Liver (tissue), 9 donors: Measurements from ENCODE around the gene CXorf38. TPM values are rescaled to one million over a fixed set of nuclear protein-coding genes. Genes with fewer than 3 reads are reported as not detected.

ENCODE experiments used
- DNase-seq: peaks from one replicate; pipeline ENCODE4 v3.0.0-alpha.2; 2017; ENCODE audit warnings: low spot score
- H3K27ac ChIP-seq, 2 donors: one replicate each; pipeline ENCODE4 v1.7.0; 2013; ENCODE audit warnings: inconsistent platforms in 2 of 2, low read length in 2 of 2, control low read depth in 1 of 2, low read depth in 1 of 2, mild to moderate bottlenecking in 1 of 2
- H3K27me3 ChIP-seq, 4 donors: one replicate each; pipeline versions ENCODE4 v1.6.1 to v1.7.0; 2013; ENCODE audit warnings: low read length in 3 of 4, inconsistent platforms in 1 of 4, mild to moderate bottlenecking in 1 of 4, moderate library complexity in 1 of 4; ENCODE audit not compliant: control insufficient read depth in 4 of 4, insufficient read depth in 4 of 4
- H3K36me3 ChIP-seq, 4 donors: one replicate each; pipeline versions ENCODE4 v1.6.1 to v1.7.0; 2013; ENCODE audit warnings: low read length in 3 of 4, mild to moderate bottlenecking in 3 of 4, low read depth in 1 of 4, moderate library complexity in 1 of 4; ENCODE audit not compliant: control insufficient read depth in 4 of 4, insufficient read depth in 3 of 4
- H3K4me1 ChIP-seq, 4 donors: one replicate each; pipeline versions ENCODE4 v1.6.1 to v1.7.0; 2013; ENCODE audit warnings: low read length in 3 of 4, mild to moderate bottlenecking in 3 of 4, moderate library complexity in 1 of 4; ENCODE audit not compliant: control insufficient read depth in 4 of 4, insufficient read depth in 4 of 4
- H3K4me3 ChIP-seq, 3 donors: one replicate each; pipeline versions ENCODE4 v1.6.1 to v1.7.0; 2013; ENCODE audit warnings: low read length in 3 of 3, control low read depth in 1 of 3, low read depth in 1 of 3, mild to moderate bottlenecking in 1 of 3
- H3K9ac ChIP-seq, 2 donors: one replicate each; pipeline ENCODE4 v1.7.0; 2013; ENCODE audit warnings: low read length in 2 of 2, mild to moderate bottlenecking in 2 of 2, moderate library complexity in 2 of 2, control low read depth in 1 of 2, low read depth in 1 of 2
- H3K9me3 ChIP-seq, 4 donors: one replicate each; pipeline versions ENCODE4 v1.6.1 to v1.7.0; 2013; ENCODE audit warnings: low read length in 3 of 4; ENCODE audit not compliant: control insufficient read depth in 4 of 4
- ATF3 ChIP-seq: IDR thresholded peaks from 2 replicates; pipeline ENCODE4 v1.6.1; 2016; ENCODE audit warnings: antibody characterized with exemption
- CTCF ChIP-seq: fragments of 150-350 bp; IDR thresholded peaks from 2 replicates; pipeline ENCODE4 v1.5.1; 2017; ENCODE audit warnings: improper control_type of control experiment, low read depth, low read length; ENCODE audit not compliant: missing input control
- FOXA1 ChIP-seq: IDR thresholded peaks from 2 replicates; pipeline ENCODE4 v1.6.1; 2016; ENCODE audit warnings: antibody characterized with exemption
- HNF4A ChIP-seq, 2 donors: conservative IDR thresholded peaks; 2 replicates each; pipeline ENCODE4 v1.6.1; 2016; ENCODE audit warnings: antibody characterized with exemption in 2 of 2, mild to moderate bottlenecking in 2 of 2
- JUND ChIP-seq, 2 donors: IDR thresholded peaks; 2 replicates each; pipeline ENCODE4 v1.6.1; 2016; ENCODE audit warnings: antibody characterized with exemption in 2 of 2
- MAX ChIP-seq: IDR thresholded peaks from 2 replicates; pipeline ENCODE4 v1.6.1; 2016; ENCODE audit warnings: antibody characterized with exemption
- NR2F2 ChIP-seq: IDR thresholded peaks from 2 replicates; pipeline ENCODE4 v1.6.1; 2016; ENCODE audit warnings: antibody characterized with exemption
- RAD21 ChIP-seq, 2 donors: IDR thresholded peaks; 2 replicates each; pipeline ENCODE4 v1.6.1; 2016; ENCODE audit warnings: antibody characterized with exemption in 2 of 2, mild to moderate bottlenecking in 2 of 2
- REST ChIP-seq: IDR thresholded peaks from 2 replicates; pipeline ENCODE4 v1.6.1; 2016; ENCODE audit warnings: antibody characterized with exemption, mild to moderate bottlenecking
- RXRA ChIP-seq, 2 donors: IDR thresholded peaks; 2 replicates each; pipeline ENCODE4 v1.6.1; 2017 to 2018; ENCODE audit warnings: antibody characterized with exemption in 2 of 2, mild to moderate bottlenecking in 1 of 2
- SP1 ChIP-seq: IDR thresholded peaks from 2 replicates; pipeline ENCODE4 v1.6.1; 2018; ENCODE audit warnings: antibody characterized with exemption, mild to moderate bottlenecking
- TAF1 ChIP-seq: conservative IDR thresholded peaks from 2 replicates; pipeline ENCODE4 v1.6.1; 2016; ENCODE audit warnings: antibody characterized with exemption, mild to moderate bottlenecking
- WGBS: extraction: QIAGEN DNeasy Blood & Tissue Kit; methylation state at CpG from one replicate; pipeline ENCODE4 v1.1.7; 2013; 5-methylcytosine and 5-hydroxymethylcytosine counted together
- polyA plus RNA-seq, 2 donors: library from polyadenylated mRNA; stranded (reverse) in 1 of 2; unstranded in 1 of 2; fragments of 200-250 nt in 1 of 2; fragments of >200 nt in 1 of 2; fragmentation: Nextera tagmentation in 1 of 2; extraction: Ambion mirVana in 1 of 2; gene quantifications; one replicate each; pipeline versions ENCODE4 v1.2.1 to v1.2.3, GENCODE V29; 2013 to 2015
- total RNA-seq, 2 donors: library from RNA; depleted of rRNA; stranded (reverse); fragments of >200 nt; gene quantifications; one replicate each; pipeline ENCODE4 v1.2.3, GENCODE V29; 2014
- donor health status: healthy.
- donor health status: healthy.
- donor health status: healthy.
- donor health status: healthy.
- donor health status: healthy.

The CXorf38 gene
- total and polyA plus RNA-seq, 4 donors: 3.7 to 8.3 (median 5.7) TPM

GRCh38 chrX:40623665-40624064, 23.7 kb downstream of the CXorf38 start:
- Histone ChIP-seq H3K27me3 (no peaks in the 10 kb centered on the region), H3K9me3 (peaks cover 0 to 9% (median 3%) of the 10 kb centered on the region in 4 donors), H3K9ac (no peak overlapping the region), H3K36me3 (peaks cover 0 to 12% (median 6%) of the 10 kb centered on the region in 4 donors), H3K4me1 (no peaks in the 10 kb centered on the region), H3K4me3 (no peak overlapping the region), H3K27ac (no peak overlapping the region)
- DNase-seq: no peak
- whole genome bisulfite sequencing: 91% methylated on average over 32 of the region's 32 CpGs
- TF ChIP-seq SP1 (no peak), MAX (no peak), HNF4A (conservative IDR thresholded peaks at IDR 0.05) (no peak), JUND (IDR thresholded peaks at IDR 0.05) (no peak), NR2F2 (no peak), RXRA (IDR thresholded peaks at IDR 0.05) (no peak)

GRCh38 chrX:40623139-40623536, 24.2 kb downstream of the CXorf38 start, which contains the start of gene MPC1L:
MPC1L (plus strand) TSS chrX:40623428; CDS start chrX:40623566, 138 bp downstream.
- Histone ChIP-seq H3K4me3 (no peak within 1 kb of the TSS), H3K27ac (no peak within 1 kb of the TSS), H3K9ac (no peak within 1 kb of the TSS), H3K27me3 (no peaks in the 10 kb centered on the region), H3K36me3 (peaks cover 0 to 7% (median 2%) of the 10 kb centered on the region in 4 donors), H3K4me1 (no peaks in the 10 kb centered on the region), H3K9me3 (peaks cover 0 to 9% (median 3%) of the 10 kb centered on the region in 4 donors)
- no peak for DNase-seq
- WGBS: 93% methylated on average over 38 of the region's 38 CpGs
- TF ChIP-seq RAD21 (IDR thresholded peaks at IDR 0.05): no peak
- no peak for TF ChIP-seq NR2F2
- TF ChIP-seq SP1: no peak
- no peak for TF ChIP-seq HNF4A (conservative IDR thresholded peaks at IDR 0.05)
- no peak for TF ChIP-seq CTCF
- no peak for TF ChIP-seq ATF3
- no peak for TF ChIP-seq TAF1
- TF ChIP-seq FOXA1: no peak
- TF ChIP-seq MAX: no peak
- TF ChIP-seq RXRA (IDR thresholded peaks at IDR 0.05): no peak
- TF ChIP-seq REST: no peak
